HUDEP-2 (cell line): ENCODE measurements around the gene TUSC2.

Experiments used
- DNase-seq, 76 experiments: peaks; one replicate each; lab custom pipeline; 2025; ENCODE audit not compliant: unreplicated experiment in 76 of 76; lab: John Stamatoyannopoulos, UW

TUSC2 gene, protein sequence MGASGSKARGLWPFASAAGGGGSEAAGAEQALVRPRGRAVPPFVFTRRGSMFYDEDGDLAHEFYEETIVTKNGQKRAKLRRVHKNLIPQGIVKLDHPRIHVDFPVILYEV

GRCh38 chr3:50327943-50328691 lies at the start of gene TUSC2:
TSS of gene TUSC2 (minus strand) at chr3:50328223. CDS start at chr3:50328099, 124 bp downstream.
- peak in 74 of 76 experiments; percentile 49 to 95 (median 89) for DNase-seq

GRCh38 chr3:50375258-50375931 lies 47.4 kb upstream of the TUSC2 start:
- no peak for DNase-seq

GRCh38 chr3:50374363-50375257 lies 46.6 kb upstream of the TUSC2 start:
- no peak for DNase-seq

DNA sequence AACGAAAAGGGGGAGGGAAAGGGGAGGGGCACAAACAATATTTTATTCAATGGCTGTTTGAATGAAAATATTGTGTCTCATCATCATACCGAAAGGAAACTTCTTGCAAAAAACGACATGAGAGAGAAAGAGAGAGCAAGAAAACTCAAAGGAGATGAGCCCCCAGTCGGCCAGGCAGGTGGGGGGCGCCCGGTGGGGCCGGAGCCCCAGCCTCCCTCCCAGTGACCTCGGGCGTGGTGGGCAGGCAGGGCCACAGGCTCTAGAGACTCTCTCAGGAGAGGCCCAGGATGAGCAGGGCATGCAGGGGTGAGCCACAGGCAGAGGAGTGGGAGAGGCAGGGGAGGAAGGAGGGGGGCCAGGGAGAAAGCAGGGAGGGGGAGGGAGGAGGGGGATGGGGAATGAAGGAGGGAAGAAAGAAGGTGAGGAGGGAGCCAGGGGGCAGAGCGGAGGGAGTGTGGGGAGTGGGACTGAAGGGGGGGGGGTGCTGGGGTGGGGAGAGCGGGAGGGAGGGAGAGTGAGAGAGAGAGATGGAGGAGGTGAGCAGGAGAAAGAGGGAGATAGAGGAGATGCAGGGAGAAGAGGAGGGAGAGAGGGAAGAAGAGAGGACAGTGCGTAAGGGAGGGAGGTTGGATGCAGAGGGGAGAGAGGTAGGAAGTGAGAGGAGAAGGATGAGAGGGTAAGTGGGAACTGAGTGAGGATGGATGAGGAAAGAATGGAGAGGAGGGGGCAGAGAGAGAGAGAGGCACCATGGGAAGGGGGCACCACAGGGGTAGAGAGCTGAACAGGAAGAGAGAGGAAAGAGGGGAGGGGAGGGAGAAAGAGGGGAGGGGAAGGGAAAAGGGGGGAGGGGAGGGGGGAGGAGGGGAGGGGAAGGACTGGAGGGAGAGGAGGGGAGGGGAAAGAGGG lies 45.4 kb upstream of the TUSC2 start:
- DNase-seq: no peak

DNA sequence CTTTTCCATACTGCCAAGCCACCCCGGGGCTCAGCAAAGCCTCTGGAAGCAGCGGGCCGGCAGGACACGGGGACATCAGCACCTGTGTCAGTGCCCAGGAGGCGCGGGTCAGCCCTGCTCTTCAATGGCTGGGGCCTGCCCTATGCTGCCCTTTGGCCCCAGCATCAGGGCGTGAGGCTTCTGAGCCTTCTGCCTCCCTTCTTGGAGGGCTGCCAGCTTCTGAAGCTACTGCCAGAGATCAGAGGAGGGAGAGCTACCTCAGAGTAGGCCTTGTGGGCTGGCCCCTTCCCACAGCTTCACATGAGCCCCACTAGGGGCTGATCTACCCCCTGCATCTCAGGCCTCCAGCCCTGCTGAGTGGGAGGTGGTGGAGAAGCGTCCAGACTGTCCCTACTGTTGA lies 44.3 kb upstream of the TUSC2 start:
- peak in 70 of 76 experiments; percentile 12 to 86 (median 66) for DNase-seq

DNA sequence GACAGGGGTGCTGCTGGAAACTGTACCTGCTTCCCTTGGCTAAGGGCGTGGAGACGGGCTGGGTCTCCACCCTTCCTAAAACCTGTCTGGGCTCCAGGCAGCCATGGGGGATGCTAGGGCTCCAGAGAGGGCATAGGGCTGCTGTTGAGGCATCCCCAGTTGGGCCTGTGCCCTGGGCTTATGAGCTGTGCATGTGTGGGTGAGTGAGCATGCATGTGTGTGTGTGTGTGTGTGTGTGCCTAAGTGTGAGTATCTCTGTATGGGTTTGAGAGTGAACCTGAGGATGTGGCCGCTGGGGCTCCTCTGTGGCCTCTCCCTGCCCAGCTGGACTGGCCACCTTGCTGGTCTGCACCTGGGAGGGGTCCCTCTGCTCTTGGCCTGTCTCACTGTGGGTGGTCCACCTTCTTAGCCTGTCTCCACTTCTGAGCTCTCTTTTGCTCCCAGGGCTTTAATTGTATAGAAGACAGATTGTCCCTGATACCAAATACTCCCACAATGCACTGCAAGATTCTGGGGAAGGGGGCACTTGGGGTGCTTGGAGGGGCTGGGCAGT lies 43.2 kb upstream of the TUSC2 start:
- DNase-seq: peak in 32 of 76 experiments; percentile 5 to 62 (median 32)

GRCh38 chr3:50370594-50370993 lies 42.6 kb upstream of the TUSC2 start:
- DNase-seq: peak in 42 of 76 experiments; percentile 10 to 67 (median 32)

GRCh38 chr3:50369012-50369670 lies 41.1 kb upstream of the TUSC2 start:
- DNase-seq: peak in 47 of 76 experiments; percentile 5 to 61 (median 35)

DNA sequence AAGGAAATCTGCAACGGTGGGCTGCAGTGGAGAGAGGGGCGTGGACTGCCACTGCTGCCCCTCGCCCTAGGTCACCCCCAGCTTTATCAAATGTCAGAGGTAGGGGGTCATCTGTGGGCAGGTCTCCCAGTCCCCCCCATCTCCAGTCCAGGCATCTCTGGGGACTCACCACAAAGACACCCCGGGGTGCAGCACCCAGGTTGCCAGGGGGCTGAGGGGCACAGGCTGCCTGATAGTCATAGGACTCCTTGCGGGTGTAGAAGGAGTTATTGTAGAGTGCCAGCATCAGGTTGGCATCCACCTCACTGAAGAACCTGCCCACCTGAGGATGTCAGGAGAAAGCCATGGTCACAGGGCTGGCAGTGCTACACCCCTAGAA lies 37.8 kb upstream of the TUSC2 start:
- DNase-seq: no peak

DNA sequence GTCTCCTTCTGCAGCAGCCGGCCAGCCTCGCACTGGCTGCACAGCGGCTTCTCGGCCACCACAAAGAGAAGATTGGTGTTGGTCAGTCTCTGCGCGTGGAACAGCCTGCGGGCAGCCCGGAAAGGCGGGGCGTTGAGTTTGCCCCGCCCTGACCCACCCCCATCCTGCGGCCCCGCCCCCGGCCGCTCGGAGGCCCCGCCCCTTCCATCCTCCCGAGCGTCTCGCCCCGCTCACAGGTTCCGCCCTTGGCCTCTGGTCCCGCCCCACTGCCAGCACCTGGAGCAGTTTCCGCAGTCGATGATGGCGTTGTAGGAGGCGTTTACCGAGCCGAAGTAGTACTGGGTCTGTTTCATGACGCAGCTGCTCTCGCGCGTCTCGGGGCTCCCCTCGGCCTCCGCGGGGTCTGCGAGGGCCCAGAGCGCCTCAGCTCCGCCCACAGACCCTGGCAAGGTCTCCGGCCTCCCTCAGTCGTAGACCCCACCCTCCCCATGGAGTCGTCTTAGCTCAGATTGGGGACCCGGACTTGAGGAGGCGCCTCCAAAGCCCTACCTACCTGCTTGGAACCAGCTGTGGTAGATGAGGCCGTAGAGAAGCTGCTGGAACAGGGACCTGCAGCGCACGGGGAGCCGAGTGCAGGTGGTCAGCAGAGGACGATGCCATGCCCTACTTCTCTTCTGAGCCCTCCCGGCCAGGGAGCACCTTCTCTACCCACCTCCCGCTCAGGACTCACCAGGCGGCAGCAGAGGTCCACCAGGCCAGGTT lies 37.2 kb upstream of the TUSC2 start:
- peak in 71 of 76 experiments; percentile 4 to 87 (median 72) for DNase-seq

DNA sequence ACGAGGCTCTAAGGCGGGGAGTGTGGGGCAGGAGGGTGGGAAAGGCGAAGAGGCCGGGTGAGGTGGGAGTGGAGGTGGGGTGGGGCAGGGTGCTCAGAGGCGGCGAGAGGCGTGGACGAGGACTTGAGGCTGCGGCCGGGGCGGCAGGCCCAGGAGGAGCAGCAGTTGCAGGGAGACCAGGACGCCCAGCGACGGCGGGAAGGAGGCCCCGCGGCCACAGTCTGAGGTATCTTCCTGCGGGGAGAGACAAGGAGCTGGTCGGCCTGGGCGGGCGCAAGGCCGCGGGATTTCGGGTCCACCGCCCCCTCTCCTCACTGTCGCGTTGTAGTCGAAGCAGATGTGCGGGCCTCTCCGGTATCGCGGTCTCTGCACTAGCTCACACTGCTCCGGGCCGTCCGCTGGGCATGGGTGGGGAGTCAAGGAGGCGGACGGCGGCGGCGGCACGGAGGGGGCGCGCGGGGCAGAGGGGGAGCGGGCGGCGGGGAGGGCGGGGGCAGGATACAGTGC lies 36.6 kb upstream of the TUSC2 start:
- peak in 2 of 76 experiments; percentile 37 to 40 for DNase-seq

DNA sequence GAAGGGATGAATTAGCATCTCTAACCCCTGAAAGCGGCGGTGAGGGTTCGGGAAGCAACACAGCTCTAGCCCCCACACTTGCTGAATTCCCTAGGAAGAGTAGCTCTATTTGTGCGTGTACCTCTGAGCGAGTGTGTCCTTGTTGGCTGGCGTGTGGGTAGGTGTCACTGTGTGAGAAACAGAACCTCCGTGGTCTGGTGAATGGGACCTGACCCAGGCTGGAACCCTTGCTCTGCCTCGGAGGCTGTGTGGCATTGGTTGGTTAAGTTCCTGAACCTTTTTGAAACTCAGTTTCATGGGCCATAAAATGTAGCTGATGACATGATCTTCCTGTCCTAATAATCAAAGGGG lies 31.7 kb upstream of the TUSC2 start:
- no peak for DNase-seq

DNA sequence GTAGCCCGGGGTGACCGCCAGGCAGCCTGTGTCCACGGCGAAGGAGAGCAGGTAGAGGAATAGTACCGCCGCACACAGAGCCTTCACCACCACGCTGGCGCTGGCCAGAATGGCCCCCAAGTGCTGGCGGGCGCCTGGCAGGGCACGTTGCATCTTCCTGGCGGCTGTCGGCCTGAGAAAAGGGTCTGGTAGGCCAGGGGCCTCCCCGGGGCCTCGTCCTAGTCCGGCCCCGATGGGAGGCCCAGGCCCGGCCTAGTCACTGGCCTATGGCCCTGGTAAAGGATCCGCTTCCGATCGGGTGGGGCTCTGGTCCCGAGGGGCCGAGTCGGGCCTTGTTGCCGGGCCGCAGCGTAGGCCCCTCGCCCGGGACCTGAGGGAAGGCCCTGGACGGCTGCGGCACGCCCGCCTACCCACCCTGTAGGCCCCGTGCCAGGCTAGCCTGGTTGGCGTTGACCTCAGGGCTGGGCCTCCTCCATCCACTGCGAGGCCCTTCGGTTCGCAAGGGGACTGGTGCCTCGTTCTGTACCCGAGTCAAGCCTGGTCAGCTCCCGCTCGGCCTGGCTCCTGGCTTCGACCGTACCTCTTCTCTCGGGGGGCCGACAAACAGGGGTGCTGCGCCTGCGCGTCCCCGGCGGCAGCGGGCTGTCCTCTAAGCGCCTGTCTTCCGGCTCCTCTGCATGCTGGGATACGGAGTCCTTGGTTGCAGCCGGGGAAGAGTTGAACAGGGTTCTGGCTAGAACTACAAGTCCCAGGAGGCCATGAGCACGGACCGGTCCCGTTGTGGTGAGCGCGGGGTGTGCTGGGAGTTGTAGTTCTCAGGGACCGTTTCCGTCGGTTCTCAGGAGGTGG lies 31.1 kb upstream of the TUSC2 start, which contains the start of gene TMEM115:
Gene TMEM115 (minus strand): TSS at position 611 of the 849 bp plus-strand sequence. CDS start 458 bp downstream, at position 153.
- DNase-seq: peak in 74 of 76 experiments; percentile 60 to 97 (median 93)

GRCh38 chr3:50358355-50358910 lies 30.4 kb upstream of the TUSC2 start:
- no peak for DNase-seq

DNA sequence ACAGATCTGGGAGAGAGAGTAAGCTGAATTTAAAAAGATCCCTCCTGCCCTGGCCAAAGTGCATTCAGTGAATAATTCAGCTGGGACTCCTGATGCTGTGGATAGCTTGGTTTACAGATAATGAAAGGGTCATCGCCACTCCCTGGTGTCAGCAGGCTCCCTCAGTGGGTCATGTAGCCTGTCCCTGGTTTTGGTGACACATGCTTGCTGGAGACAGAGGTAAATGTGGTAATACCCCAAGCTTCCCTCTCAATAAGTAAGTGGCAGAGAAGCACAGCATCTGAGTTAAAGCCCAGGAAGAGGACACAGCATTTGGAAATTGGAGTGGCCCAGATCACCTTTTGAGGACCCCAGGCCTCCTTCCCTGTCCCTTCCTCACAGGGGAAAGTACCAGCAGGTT lies 29.5 kb upstream of the TUSC2 start:
- peak in 3 of 76 experiments; percentile 11 to 21 (median 13) for DNase-seq

DNA sequence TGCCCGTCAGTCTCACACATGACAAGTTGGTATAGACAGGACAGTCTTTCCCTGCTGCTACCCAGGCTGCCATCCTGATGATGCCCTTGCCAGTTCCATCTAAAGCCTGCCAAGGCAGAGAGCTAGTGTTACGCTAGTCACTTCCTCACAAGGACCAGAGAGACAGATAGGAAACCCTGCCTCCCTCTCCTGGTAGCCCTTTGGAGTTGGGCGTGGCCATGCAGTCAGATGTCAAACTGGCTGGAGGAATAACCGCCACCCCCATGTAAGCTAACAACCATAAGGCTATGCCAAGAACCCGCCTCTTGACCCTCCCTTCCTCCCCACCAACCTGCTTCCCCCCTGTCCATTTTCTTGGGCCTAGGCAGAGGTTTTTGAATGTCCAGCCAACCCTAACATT lies 28.5 kb upstream of the TUSC2 start:
- DNase-seq: peak in 71 of 76 experiments; percentile 30 to 84 (median 64)
